T follicular helper cell (primary cell): ENCODE data around the gene VPS25.
"Not testable (repeated sequence)": the region's sequence is repeated elsewhere in the genome, so short reads cannot be mapped to it uniquely, and the experiment has no call there.

Source experiments
- DNase-seq: peaks from one replicate; pipeline ENCODE4 v3.0.0-alpha.2; 2020; ENCODE audit warnings: low read depth
- total RNA-seq, 2 experiments: gene quantifications; one replicate each; lab custom pipeline; 2026; lab: John Stamatoyannopoulos, UW

The VPS25 gene
- total RNA-seq = 22.6 to 40.6 reads per million in 2 experiments

DNA sequence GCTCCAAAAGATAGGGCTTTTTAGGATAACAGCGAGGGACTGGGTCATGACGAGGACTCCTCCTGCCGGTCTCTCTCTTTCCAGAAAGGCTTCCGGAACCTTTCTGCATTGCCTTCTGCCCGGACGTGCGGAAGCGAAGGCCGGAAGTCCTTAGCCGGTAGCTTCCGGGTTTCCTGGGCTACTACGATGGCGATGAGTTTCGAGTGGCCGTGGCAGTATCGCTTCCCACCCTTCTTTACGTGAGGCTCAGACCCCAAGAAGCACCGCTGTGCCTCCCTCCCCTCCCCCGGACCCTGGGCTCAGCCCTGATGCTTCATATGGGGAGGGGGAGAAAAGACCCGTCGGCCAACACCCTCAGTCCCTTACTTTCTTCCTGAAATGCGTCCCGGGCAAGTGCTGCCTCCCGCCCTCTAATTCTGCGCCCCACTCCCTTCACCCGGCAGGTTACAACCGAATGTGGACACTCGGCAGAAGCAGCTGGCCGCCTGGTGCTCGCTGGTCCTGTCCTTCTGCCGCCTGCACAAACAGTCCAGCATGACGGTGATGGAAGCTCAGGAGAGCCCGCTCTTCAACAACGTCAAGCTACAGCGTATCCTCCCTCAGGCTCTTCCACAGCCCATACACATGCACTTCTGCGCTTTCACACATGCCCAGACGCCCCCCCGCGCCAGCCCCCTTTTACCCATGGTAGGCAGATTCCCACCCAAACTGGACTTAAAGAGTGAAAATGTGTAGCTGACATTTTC, at the start of gene VPS25:
VPS25 (plus strand) TSS at position 160 of the 746 bp plus-strand sequence; CDS start at position 187, 27 bp downstream.
- DNase-seq = peak; percentile 58

DNA sequence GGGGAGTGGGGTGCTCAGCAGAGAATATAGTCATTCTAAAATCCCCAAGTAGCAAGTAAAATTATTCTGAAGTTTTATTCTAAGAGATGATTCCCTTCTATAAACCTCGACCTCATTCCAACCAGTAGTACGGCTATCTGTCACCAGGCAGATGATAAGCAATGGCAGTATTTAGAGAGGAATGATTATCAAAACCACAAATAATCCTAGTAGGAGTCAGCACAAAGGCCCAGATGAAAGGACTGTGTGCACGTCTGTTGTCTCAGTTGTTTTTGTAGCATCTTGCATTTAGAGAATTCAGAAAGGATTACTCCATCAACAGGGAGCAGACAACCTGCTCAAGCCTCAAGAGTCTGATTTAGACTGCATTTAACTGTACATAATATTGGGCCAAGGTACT, 49.6 kb upstream of the VPS25 start:
- DNase-seq = no peak

DNA sequence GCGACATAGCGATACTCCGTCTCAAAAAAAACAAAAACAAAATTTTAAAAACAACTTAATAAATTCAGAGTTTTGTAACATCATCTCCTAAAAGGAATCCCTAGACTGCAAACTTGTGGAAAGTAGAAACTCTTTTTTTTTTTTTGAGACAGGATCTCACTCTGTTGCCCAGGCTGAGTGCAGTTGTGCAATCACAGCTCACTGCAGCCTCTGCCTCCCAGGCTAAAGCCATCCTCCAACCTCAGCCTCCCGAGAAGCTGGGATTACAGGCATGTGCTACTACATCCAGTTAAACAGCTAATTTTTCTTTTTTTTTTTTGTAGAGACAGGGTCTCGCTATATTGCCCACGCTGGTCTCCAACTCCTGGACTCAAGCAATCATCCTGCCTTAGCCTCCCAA, 48.1 kb upstream of the VPS25 start:
- DNase-seq = no peak

DNA sequence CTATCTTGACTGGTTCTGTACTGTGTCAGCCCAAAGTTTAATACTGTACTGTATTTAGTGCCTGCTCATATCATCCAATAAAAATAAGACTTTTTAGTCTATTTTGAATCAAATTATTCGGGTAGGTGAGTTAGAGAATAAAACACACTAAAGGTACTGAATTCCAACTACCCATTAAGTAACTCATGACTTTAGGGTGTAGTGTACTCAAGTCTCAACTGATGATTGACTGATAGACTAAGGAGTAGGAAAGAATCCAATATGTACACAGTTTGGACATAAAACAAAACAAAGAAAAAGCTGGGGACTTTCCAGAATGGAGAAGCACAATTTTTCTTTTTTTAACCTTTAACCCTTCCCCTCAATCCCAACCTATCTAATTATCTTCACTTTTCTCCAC, 32.5 kb upstream of the VPS25 start:
- no peak for DNase-seq

DNA sequence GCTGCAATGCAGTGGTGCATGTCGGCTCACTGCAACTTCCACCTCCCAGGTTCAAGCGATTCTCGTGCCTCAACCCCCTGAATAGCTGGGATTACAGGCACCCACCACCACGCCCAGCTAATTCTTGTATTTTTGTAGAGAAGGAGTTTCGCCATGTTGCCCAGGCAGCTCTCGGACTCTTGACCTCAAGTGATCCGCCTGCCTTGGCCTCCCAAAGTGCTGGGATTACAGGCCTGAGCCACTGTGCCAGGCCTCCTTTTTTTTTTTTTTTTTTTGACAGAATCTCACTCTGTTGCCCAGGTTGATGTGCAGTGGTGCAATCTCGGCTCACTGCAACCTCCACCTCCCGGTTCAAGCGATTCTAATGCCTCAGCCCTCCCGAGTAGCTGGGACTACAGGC, 30.3 kb upstream of the VPS25 start:
- DNase-seq = not testable (repeated sequence)

DNA sequence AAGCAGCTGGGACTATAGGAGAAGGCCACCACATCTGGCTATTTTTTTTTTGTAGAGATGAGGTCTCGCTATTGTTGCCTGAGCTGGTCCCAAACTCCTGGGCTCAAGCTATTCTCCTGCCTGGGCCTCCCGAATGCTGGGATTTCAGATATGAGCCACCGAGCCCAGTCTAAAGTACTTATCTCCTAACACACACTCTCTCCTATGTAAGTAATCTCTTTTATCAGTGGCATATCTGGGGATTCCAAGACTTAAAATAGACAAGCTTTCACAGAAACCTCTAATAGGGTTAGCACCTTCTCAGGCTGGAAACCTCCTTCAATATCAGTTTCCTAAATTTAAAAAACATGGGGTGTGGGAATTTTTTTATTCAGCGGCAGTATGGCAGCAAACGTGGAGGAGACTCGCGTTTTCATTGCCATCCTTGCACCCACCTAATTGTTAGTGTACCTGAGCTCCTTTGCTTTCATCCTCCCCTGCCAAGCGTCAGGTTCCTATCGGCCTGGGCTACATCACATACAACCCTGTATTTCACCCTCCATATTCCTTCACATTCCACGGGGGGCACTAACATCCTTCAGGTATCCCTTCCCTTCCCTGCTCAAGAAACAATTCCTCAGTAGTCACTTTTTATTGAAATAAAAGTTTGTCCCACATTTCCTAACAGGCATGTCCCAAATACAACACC, 29.5 kb upstream of the VPS25 start:
- DNase-seq = no peak

DNA sequence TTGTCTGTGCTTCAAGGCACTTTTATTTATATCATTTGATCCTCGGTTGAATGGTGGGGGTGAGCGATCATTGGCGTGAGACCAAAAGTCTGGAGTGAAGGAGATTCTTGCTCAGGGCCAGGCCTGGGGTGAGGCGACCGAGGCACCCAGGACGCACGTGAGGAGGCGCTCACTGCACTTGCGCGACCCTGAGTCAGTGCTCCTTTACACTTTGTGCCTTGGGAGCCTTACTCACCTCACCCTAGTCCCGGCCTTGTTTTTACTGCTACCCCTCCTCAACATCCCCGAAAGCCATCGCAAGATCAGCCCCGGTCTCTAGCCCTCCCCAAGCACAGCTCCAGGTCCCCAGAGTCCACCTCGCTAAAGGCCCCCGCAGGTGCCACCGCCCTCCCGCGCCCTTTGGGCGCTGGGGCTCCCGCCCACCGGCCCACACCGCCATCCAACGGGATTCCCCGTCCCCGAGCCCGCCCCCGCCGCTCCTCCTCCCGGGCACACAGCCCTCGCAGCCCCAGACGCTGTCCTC, 28.9 kb upstream of the VPS25 start:
- peak; percentile 50 for DNase-seq

DNA sequence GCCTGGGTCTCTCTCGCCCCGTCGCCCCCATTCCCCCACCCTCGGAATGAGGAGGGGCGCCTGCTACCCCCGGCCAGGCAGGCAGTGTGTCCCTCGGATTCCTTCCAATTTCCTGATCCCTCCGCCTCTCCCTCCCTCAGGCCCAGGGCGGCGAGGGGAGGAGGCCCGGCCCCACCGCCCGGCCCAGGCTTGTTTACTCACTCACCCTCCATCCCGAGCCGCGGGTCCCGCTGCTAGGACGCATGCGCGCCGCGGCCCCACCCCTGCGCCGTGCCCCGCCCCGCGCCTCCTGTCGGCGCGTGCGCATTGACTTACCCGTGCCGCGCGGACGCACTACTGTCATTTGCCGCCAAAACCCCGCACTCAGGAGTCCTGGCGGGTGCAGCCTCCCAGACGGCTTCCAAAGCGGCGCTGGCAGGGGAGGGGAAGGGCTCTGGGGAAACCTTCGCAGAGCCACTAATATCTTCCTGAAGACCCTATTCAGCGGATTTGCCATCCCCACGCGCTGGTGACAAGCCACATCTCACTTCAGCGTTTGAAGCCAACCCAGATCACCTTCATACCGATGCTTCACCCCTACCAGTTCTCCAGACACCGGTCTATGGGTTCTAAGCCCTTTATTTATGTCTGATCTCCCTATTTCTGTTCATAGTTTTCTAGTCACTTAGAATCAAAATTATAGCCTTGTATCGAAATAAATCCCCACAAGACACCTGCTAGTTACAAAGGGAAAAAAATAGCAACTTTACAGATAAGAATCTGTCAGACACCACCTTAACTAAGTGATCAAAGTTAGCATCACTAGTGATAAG, 28.2 kb upstream of the VPS25 start, which contains the start of gene EZH1:
EZH1 (minus strand) TSS at position 235 of the 812 bp plus-strand sequence. CDS start 16,099 bp downstream, outside the sequence.
- peak; percentile 87 for DNase-seq

DNA sequence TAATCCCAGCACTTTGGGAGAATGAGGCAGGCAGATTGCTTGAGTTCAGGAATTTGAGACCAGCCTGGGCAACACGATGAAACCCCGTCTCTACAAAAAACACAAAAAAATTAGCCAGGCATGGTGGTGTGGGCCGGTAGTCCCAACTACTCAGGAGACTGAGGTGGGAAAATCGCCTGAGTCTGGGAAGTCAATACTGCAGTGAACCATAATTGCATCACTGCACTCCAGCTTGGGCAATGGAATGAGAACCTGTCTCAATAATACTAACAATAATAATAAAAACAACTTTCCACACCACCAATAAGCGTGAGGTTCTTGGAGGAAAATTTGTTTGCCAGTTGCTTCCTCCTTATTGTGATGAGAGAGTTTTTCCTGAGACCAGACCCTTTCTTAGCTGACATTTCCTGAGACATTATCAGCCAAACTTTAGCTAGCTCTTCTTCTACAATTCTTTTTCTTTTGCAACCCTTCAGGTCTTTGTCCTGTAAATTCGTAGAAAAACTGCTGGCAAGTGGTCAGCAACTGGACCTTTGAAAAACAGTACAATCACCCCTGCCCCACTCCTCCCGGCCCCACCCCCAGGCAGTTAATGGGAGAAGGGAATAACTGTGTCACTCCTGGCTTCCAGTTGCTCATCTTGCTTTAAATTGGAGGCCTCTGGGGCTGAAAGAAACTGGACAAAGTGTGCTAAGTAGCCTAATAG, 24.9 kb upstream of the VPS25 start:
- no peak for DNase-seq

DNA sequence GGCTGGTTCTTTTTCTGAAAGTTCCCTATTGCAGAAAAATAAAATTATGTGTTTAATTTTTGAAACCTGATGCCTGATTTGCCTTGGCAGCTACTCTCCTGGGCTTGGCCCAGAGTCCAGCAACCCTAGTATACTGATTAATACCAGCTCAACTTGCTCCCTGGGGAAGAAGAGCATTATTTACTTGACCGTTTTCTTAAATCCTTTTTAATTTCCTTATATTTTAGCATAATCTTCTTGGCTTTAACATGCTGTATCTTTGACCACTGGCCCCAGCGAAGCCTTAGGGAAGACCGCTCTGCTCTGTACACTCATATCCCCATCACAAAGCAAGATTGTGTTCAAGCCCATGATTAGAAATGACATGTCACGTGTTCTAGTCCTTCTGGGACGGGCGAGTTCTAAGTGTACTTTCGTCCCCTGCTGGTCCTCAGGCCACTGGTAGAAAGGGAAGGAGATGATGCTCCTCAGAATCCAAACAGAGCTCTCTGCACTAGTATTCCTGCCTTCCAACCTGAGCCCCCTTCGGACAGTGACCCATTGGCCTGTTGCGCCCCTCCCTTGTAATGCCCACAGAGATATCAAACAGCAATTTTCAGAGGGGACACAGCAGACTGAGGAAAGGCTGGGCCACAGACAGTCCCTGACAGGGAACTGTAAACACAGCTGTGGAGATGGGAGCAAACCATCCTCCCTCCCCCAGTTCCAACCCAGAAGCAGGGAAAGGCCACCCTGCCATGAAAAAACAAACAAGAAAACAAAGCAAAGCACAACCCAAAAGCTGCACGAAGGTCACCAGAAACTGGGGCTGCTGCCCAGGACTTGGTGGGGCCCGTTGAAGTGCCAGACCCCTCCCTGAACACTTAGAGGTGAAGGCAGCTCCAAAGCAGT, 24.1 kb upstream of the VPS25 start:
- no peak for DNase-seq

DNA sequence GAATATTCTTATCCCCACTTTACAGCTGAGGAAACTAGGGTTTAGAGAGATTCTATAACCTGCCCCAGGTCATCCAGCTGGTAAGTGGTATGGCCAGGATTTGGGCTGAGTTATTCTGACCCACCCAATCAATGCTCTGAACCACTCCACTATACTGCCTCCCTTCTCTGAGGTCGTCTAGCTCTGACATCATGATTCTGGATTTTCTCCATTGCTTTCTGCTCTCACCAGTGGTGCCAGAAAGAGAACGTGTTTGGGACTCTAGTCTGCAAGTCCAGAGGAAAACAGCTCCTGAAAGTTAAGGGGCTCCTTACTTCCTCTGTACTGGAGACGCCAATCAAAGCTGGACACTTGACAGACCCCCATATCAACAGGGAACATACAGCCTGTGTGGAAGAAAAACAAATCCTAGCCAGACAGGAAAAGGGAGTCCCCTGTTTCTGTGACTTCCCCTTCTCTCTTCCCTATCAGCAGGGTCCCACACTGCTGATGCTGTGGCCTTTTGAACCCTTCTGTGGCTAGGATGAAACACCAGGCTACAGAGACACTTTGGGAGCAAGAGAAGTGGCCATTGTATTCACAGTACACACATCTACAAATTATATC, 22.4 kb upstream of the VPS25 start:
- no peak for DNase-seq

DNA sequence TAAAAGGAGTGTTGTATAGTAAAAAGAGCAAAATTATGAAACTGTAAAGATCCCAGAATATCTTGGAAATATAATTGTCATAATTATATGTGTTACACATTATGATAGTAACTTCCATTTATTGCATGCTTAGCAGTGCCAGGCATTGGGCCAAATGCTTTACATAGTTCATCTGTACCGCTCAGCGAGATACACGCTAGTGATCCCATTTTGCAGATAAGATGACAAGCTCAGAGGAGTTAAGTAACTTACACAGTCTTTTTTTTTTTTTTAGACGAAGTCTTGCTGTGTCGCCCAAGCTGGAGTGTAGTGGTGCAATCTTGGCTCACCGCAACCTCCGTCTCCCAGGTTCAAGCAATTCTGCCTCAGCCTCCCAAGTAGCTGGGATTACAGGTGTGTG, 21.6 kb upstream of the VPS25 start:
- no peak for DNase-seq

DNA sequence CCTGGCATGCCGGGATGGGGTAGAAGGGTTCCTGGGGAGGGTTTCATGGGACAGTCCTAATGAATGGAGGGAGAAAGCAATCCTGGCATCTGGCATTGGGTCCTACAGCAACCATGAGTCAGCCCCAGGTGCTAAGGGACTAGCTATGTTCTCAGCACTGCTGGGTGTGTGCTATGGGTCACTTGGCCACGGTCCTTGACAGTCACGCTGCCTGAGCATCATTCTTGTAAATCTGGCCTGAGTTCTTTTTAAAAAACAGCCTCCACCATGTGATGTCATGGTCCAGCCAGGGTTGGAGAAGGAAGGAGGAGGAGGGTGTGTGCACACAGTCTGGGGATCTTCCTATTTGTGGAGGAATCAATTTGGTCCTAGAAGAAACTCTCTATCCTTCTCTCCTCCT, 18.5 kb upstream of the VPS25 start:
- no peak for DNase-seq

DNA sequence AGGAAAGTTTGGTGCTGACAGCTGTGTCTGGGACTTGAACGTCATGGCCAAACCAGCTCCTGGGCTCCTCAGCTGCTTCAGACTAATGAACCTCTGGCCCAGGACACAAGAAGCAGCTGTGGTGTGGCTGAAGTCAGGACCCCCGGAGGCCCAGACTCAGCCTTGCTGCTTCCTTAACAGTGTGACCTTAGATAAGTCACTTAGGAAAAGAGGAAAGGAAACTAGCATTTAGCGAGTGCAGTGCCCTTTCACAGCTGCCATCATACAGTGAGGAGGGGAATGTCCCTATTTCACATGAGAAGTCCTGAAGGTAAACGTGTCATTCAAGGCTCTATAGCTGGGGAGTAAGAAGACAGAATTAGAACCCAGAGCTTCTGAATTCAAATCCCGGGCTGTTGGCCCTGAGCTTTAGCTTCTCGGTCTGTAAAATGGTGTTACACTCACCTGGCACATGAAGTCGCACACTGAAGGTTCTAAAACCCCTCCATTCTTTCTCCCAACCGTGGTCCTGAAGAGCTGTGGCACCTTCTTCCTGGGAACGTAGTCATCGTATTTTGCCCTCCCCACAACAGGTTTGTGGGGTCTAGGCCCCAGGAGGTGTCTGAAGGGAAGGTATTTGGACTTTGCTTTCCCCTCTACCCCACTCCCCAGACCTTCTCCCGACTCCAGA, 13.1 kb upstream of the VPS25 start:
- no peak for DNase-seq

DNA sequence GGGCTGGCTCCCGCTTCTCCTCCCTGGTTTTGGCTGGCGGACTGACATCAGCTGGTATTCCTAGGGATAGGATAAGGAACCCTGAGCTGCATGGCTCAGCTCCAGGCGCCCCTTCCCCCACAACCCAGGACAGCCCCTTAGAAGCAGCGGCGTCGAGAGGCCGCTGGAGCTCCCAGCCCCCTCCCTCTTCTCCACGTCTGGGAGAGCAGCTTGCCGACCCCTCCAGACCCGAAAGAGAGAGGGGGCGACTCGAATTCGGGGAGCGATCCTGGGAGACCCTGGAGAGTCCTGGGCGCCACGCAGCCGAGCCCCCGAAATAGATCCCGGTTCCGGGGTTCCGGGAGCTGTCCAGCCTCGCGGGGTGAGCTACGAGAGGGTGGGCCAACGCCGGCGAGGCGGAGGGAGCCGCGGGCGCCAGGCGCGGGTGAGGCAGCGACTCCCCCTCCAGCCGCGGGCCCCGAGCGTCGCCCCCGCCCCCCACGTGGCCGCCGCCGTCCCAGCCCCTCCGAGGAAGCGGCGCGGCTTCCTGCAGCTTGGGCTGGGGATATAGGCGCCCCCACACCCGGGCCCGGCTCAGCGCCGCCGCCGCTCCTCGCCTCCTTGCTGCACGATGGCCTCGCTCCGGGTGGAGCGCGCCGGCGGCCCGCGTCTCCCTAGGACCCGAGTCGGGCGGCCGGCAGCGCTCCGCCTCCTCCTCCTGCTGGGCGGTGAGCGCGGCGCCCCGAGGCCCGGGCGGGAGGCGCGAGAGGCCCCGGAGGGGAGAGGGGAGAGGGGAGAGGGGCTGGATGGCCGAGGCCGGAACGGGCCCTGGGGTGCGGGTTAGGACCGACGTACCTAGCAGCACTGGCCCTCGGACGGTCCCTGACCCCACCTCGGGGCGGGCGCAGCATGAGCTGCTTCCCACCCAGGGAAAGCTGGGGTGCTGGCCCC, 12.3 kb upstream of the VPS25 start, which contains the start of gene RAMP2:
RAMP2 (plus strand) TSS at position 576 of the 930 bp plus-strand sequence; CDS start at position 611, 35 bp downstream.
- DNase-seq = no peak

DNA sequence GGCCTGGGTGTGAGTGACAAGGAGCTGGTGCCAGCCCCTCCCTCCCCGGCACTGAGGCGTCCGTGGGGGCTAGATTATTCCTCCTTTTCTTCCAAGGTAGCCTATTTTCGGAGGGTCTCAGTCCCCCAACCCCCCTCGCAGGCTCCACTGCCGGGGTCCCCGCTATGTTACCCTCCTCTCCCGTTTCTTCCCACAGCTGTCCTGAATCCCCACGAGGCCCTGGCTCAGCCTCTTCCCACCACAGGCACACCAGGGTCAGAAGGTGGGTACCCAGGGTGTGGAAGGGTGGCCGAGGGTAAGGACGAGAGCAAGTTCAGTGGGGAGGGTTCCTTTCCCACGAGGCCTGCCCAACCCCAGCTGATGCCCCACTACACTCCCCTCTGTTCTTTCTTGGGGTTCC, 11.6 kb upstream of the VPS25 start:
- no peak for DNase-seq

DNA sequence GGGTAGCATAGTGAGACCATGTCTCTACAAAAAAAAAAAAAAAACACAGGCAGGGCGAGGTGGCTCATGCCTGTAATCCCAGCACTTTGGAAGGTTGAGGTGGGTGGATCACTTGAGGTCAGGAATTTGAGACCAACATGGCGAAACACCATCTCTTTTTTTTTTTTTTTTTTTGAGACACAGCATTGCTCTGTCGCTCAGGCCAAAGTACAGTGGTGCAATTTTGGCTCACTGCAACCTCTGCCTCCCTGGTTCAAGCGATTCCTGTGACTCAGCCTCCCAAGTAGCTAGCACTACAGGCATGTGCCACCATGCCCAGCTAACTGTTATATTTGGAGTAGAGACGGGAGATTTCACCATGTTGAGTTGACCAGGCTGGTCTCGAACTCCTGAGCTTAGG, 7.1 kb upstream of the VPS25 start:
- no peak for DNase-seq

DNA sequence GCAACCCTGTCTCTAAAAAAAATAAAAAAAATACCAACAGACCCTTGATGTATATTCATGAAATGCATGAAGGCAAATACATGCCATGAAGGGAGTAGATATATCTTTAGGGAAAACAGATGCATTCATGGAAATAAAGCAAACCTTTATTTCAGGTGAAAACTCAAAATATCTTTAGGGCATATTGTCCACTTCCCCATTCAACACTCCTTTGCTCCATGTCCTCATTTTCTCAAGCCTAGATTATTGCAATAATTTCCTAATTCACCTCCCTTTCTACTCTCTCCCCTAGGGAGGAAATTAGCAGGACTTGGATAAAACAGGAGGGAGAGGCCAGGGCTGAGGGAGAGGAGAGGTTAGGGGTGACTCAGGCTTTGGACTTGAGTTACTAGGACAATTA, 5.7 kb upstream of the VPS25 start:
- DNase-seq = no peak
